HG02678 (cell line): Measurements from ENCODE around the gene SRSF3.
A peak's percentile ranks its signal among the peaks of the same experiment; 100 is the strongest.

ENCODE experiments used
- ATAC-seq: cut with Tn5 transposase; IDR thresholded peaks from one replicate; pipeline ENCODE4 v1.9.1; 2021; ENCODE audit warnings: mild to moderate bottlenecking, moderate library complexity; ENCODE audit not compliant: unreplicated experiment

The SRSF3 gene

GRCh38 chr6:36622901-36623546 lies 28.9 kb downstream of the SRSF3 start:
- no peak for ATAC-seq

GRCh38 chr6:36623547-36624459 lies 29.6 kb downstream of the SRSF3 start:
- peak; percentile 65 for ATAC-seq

- ATAC-seq, result no peak
Observed at GRCh38 chr6:36624461-36625157, 30.4 kb downstream of the SRSF3 start.

GRCh38 chr6:36625158-36625919 lies 31.2 kb downstream of the SRSF3 start:
- ATAC-seq, result no peak

- ATAC-seq, result no peak
Observed at GRCh38 chr6:36626636-36627035, 32.5 kb downstream of the SRSF3 start.

GRCh38 chr6:36627141-36627540 lies 33.0 kb downstream of the SRSF3 start:
- ATAC-seq, result no peak

- ATAC-seq, result no peak
Observed at GRCh38 chr6:36627801-36628246, 33.7 kb downstream of the SRSF3 start.

- no peak for ATAC-seq
Observed at GRCh38 chr6:36629784-36630183, 35.6 kb downstream of the SRSF3 start.

- no peak for ATAC-seq
Observed at GRCh38 chr6:36631326-36632011, 37.3 kb downstream of the SRSF3 start.

- no peak for ATAC-seq
Observed at GRCh38 chr6:36633370-36633769, 39.2 kb downstream of the SRSF3 start.

GRCh38 chr6:36633915-36634314 lies 39.8 kb downstream of the SRSF3 start:
- ATAC-seq, result no peak

GRCh38 chr6:36634317-36635108 lies 40.4 kb downstream of the SRSF3 start:
- ATAC-seq, result no peak

- no peak for ATAC-seq
Observed at GRCh38 chr6:36636283-36636682, 42.1 kb downstream of the SRSF3 start.

- no peak for ATAC-seq
Observed at GRCh38 chr6:36636687-36637418, 42.7 kb downstream of the SRSF3 start.

- ATAC-seq, result no peak
Observed at GRCh38 chr6:36638579-36638978, 44.4 kb downstream of the SRSF3 start.

GRCh38 chr6:36639171-36639808 lies 45.1 kb downstream of the SRSF3 start:
- no peak for ATAC-seq

GRCh38 chr6:36641543-36641942 lies 47.4 kb downstream of the SRSF3 start:
- ATAC-seq, result no peak
